K562 (cell line): ENCODE measurements around the gene HIPK2. TPM values are rescaled to one million over a fixed set of nuclear protein-coding genes. Genes with fewer than 3 reads are reported as not detected.

Experiments used
- ATAC-seq: fragments of 200-7000 bp; cut with Tn5 transposase; 3 replicates; pipeline ENCODE4 v1.9.1; 2020; ENCODE audit warnings: moderate library complexity
- BruUV-seq: library from RNA; stranded (reverse); fragments of 400-500 nt; replicated peaks from 2 replicates; lab custom pipeline; 2021; lab: Mats Ljungman, UMichigan
- CTCF ChIA-PET: fragments of 300-600 bp; formaldehyde crosslinking; extraction: SDS; loops from one replicate; lab custom pipeline; 2021; ENCODE audit warnings: low intra/inter-chr PET ratio; lab: Yijun Ruan, JAX
- POLR2A ChIA-PET: fragments of 300-600, 350-650 bp; sonication (Branson Sonifier 250); formaldehyde crosslinking; extraction: SDS; loops from one replicate; lab custom pipeline; 2021; ENCODE audit warnings: antibody characterized with exemption, inconsistent platforms; lab: Yijun Ruan, JAX
- DNase-seq, 4 experiments: peaks; one replicate each; pipeline versions ENCODE4 v3.0.0 to v3.0.0-alpha.2; 2011 to 2018; ENCODE audit warnings: low spot score in 3 of 4, mixed read lengths in 3 of 4; ENCODE audit errors: extremely low read depth in 1 of 4
- FAIRE-seq: peaks from 2 replicates; lab custom pipeline; 2011; peaks lifted over from hg19 to GRCh38; lab: Jason Lieb, UNC
- H2AFZ ChIP-seq: 2 replicates; pipeline ENCODE4 v1.6.0; 2011; ENCODE audit warnings: low read depth, low read length, control low read depth, inconsistent platforms
- H3K27ac ChIP-seq: fragments of 200-600 bp; 3 replicates; pipeline ENCODE4 v1.8.0; 2011; ENCODE audit warnings: low read depth, mild to moderate bottlenecking, control low read depth, inconsistent platforms, low read length, moderate library complexity, mixed read lengths; ENCODE audit errors: extremely low read depth
- H3K27me3 ChIP-seq, 2 experiments: fragments of 300-600 bp in 1 of 2; 2 replicates in 1 of 2; 3 replicates in 1 of 2; pipeline versions ENCODE4 v1.6.0 to v1.8.0; 2011; ENCODE audit warnings: inconsistent platforms in 2 of 2, low read length in 2 of 2, mild to moderate bottlenecking in 1 of 2, mixed read lengths in 1 of 2, moderate library complexity in 1 of 2; ENCODE audit not compliant: control insufficient read depth in 2 of 2, insufficient read depth in 2 of 2
- H3K36me3 ChIP-seq: fragments of 300-600 bp; 3 replicates; pipeline ENCODE4 v1.8.0; 2011; ENCODE audit warnings: mild to moderate bottlenecking, low read length, inconsistent platforms; ENCODE audit not compliant: control insufficient read depth, insufficient read depth
- H3K4me1 ChIP-seq, 2 experiments: fragments of 200-600 bp in 1 of 2; replicated peaks in 1 of 2; 2 replicates in 1 of 2; 3 replicates in 1 of 2; pipeline versions ENCODE4 v1.5.1 to v1.8.0; 2011; ENCODE audit warnings: inconsistent platforms in 2 of 2, low read length in 2 of 2, mild to moderate bottlenecking in 1 of 2, mixed read lengths in 1 of 2, moderate library complexity in 1 of 2; ENCODE audit not compliant: control insufficient read depth in 2 of 2, insufficient read depth in 2 of 2
- H3K4me2 ChIP-seq: 2 replicates; pipeline ENCODE4 v1.6.1; 2011; ENCODE audit warnings: low read length, control low read depth, inconsistent platforms, mixed read lengths; ENCODE audit not compliant: insufficient read depth
- H3K4me3 ChIP-seq: fragments of 200-600 bp; sonication (generic), shearing (Covaris generic); 2 replicates; pipeline ENCODE4 v1.5.1; 2016; ENCODE audit warnings: control low read depth, inconsistent platforms
- H3K79me2 ChIP-seq: fragments of 200-600 bp; 3 replicates; pipeline ENCODE4 v1.8.0; 2011; ENCODE audit warnings: low read length, inconsistent platforms; ENCODE audit not compliant: control insufficient read depth, insufficient read depth
- H3K9ac ChIP-seq, 2 experiments: 2 replicates each; pipeline versions ENCODE4 v1.6.0 to v1.6.1; 2011; ENCODE audit warnings: low read depth in 2 of 2, low read length in 2 of 2, control low read depth in 1 of 2, inconsistent platforms in 1 of 2, mild to moderate bottlenecking in 1 of 2, mixed read lengths in 1 of 2; ENCODE audit not compliant: insufficient read depth in 1 of 2
- H3K9me1 ChIP-seq: one replicate; pipeline ENCODE4 v1.6.0; 2011; ENCODE audit warnings: inconsistent platforms, mild to moderate bottlenecking, low read length, moderate library complexity; ENCODE audit not compliant: control insufficient read depth, insufficient read depth
- H3K9me3 ChIP-seq: replicated peaks from 2 replicates; pipeline ENCODE4 v1.5.1; 2011; ENCODE audit warnings: low read depth, low read length, inconsistent platforms; ENCODE audit not compliant: control insufficient read depth, insufficient read depth
- H4K20me1 ChIP-seq: replicated peaks from 2 replicates; pipeline ENCODE4 v1.6.1; 2011; ENCODE audit warnings: low read length, inconsistent platforms, mixed read lengths; ENCODE audit not compliant: control insufficient read depth, insufficient read depth
- BHLHE40 ChIP-seq: IDR thresholded peaks from 2 replicates; pipeline ENCODE4 v1.6.1; 2011; ENCODE audit warnings: low read length, improper control_type of control experiment
- CTCF ChIP-seq, 3 experiments: IDR thresholded peaks in 2 of 3; conservative IDR thresholded peaks in 1 of 3; 2 replicates each; pipeline ENCODE4 v1.5.1; 2011 to 2012; ENCODE audit warnings: low read length in 3 of 3, mild to moderate bottlenecking in 3 of 3, control low read depth in 2 of 3, improper control_type of control experiment in 1 of 3, inconsistent platforms in 1 of 3, low read depth in 1 of 3, mixed read lengths in 1 of 3, moderate library complexity in 1 of 3; ENCODE audit not compliant: insufficient read depth in 2 of 3
- ETV1 ChIP-seq: fragments of 450-650 bp; conservative IDR thresholded peaks from 2 replicates; pipeline ENCODE4 v1.6.1; 2016; ENCODE audit warnings: missing genetic modification characterization, control low read depth, low read depth, missing compliant biosample characterization
- SIN3A ChIP-seq, 2 experiments: fragments of 150-350 bp in 1 of 2; IDR thresholded peaks; 2 replicates each; pipeline ENCODE4 v1.6.1; 2011 to 2016; ENCODE audit warnings: borderline replicate concordance in 2 of 2, low read depth in 2 of 2, low read length in 2 of 2, mild to moderate bottlenecking in 2 of 2, moderate library complexity in 2 of 2; ENCODE audit not compliant: control insufficient read depth in 1 of 2
- USF1 ChIP-seq: sonication (generic); formaldehyde crosslinking; IDR thresholded peaks from 2 replicates; pipeline ENCODE4 v1.9.0; 2022; ENCODE audit warnings: mild to moderate bottlenecking, missing genetic modification reagents
- WGBS: fragments of 100-300 bp; shearing (Covaris generic); methylation state at CpG from one replicate; pipeline ENCODE4 v1.1.6; 2016; ENCODE audit warnings: low coverage, mixed read lengths; ENCODE audit not compliant: insufficient coverage; ENCODE audit errors: missing lambda C conversion rate; 5-methylcytosine and 5-hydroxymethylcytosine counted together
- in situ Hi-C: fragments of 300-500 bp; cut with MboI; formaldehyde crosslinking; loops from 4 replicates; pipeline ENCODE4 v1.15.0; 2018; ENCODE audit warnings: inconsistent platforms, mixed read lengths
- intact Hi-C: fragments of 100-400 bp; cut with micrococcal nuclease; formaldehyde crosslinking; loops from 2 replicates; pipeline ENCODE4 v1.14.2; 2022
- polyA plus RNA-seq, 8 experiments: library from polyadenylated mRNA; depleted of rRNA in 4 of 8; stranded (reverse) in 5 of 8; unstranded in 3 of 8; fragments of >200 nt; fragmentation: Nextera tagmentation in 2 of 8; fragmentation: Illumina TruSeq in 1 of 8; extraction: Ambion mirVana in 2 of 8; extraction: Trizol in 1 of 8; gene quantifications; 2 replicates each; pipeline versions ENCODE4 v1.2.1 to v1.2.3, GENCODE V29; 2011 to 2014; ENCODE audit warnings: inconsistent platforms in 1 of 8, missing spikeins in 1 of 8
- total RNA-seq, 7 experiments: library from RNA; depleted of rRNA in 6 of 7; stranded (reverse); fragments of >200 nt in 6 of 7; fragmentation: Illumina TruSeq in 2 of 7; extraction: Trizol in 2 of 7; gene quantifications; 2 replicates each; pipeline versions ENCODE4 v1.2.1 to v1.2.3, GENCODE V29; 2011 to 2021; ENCODE audit warnings: low replicate concordance in 1 of 7
- TF ChIP-seq, protein P1 (sequence below): fragments of 450-650 bp; formaldehyde crosslinking; conservative IDR thresholded peaks from 2 replicates; pipeline ENCODE4 v1.4.0; 2022; ENCODE audit warnings: mild to moderate bottlenecking, missing genetic modification characterization
- TF ChIP-seq, protein P2 (sequence below): fragments of 250-450 bp; sonication (Bioruptor Pico); IDR thresholded peaks from 2 replicates; pipeline ENCODE4 v1.4.0; 2020

The HIPK2 gene
- total and polyA plus RNA-seq, 9 of the 15 experiments (the other 6 are each of a cell fraction or from before 2014, with no cell fraction given): 0.69 to 19.8 (median 5.1) TPM

GRCh38 chr7:139765143-139765542 is 12.7 kb downstream of the HIPK2 start (continued):
- TF ChIP-seq CTCF (IDR thresholded peaks at IDR 0.05 in 2 of 3, conservative IDR thresholded peaks at IDR 0.05 in 1 of 3; ENCODE audit: insufficient read depth in 2 of 3, low read depth in 1 of 3, low read length in 3 of 3): no peak
- TF ChIP-seq, all 486 proteins: peak for 5

- H2AFZ ChIP-seq: no peak overlapping the region
- no TSS peak for BruUV-seq
- peaks cover 20% of the 10 kb centered on the region; the same call in 1 of the 2 replicates for H4K20me1 ChIP-seq
- ChIA-PET POLR2A (interaction anchor here (0.9 to 1.9 kb wide), 3 partner anchors 8 to 82 kb away, joined by 3 to 4 read pairs (median 3); no protein-coding TSS in a partner anchor), CTCF (no interaction called here)
- in situ Hi-C loops (no loop called here), intact Hi-C loops (no loop called here)
- H3K27me3 ChIP-seq: no peaks in the 10 kb centered on the region
- FAIRE-seq (no peak), DNase-seq (peak in 3 of 4 experiments; percentile 38 to 52 (median 46)), ATAC-seq (peak; percentile 48)
- H3K9ac ChIP-seq: no peak overlapping the region
- H3K4me3 ChIP-seq: no peak overlapping the region
- H3K27ac ChIP-seq: no peak overlapping the region
- H3K36me3 ChIP-seq: no peaks in the 10 kb centered on the region
- peaks cover 19% of the 10 kb centered on the region for H3K79me2 ChIP-seq
- WGBS: 31% methylated on average over 10 of the region's 10 CpGs
- H3K9me1 ChIP-seq: peaks cover 4% of the 10 kb centered on the region
- no peak overlapping the region for H3K4me2 ChIP-seq
- H3K4me1 ChIP-seq: no peaks in the 10 kb centered on the region; a peak in 2 of 5 replicates
- H3K9me3 ChIP-seq: no peaks in the 10 kb centered on the region
- TF ChIP-seq, protein P1, sequence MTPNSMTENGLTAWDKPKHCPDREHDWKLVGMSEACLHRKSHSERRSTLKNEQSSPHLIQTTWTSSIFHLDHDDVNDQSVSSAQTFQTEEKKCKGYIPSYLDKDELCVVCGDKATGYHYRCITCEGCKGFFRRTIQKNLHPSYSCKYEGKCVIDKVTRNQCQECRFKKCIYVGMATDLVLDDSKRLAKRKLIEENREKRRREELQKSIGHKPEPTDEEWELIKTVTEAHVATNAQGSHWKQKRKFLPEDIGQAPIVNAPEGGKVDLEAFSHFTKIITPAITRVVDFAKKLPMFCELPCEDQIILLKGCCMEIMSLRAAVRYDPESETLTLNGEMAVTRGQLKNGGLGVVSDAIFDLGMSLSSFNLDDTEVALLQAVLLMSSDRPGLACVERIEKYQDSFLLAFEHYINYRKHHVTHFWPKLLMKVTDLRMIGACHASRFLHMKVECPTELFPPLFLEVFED (CRISPR knock-in tag): no peak
- peak; percentile 9; the same call in 1 of the 2 replicates for TF ChIP-seq BHLHE40
- 0 out of 2 replicates have a peak, but pooled peaks have one; percentile 20 for TF ChIP-seq ETV1
- TF ChIP-seq SIN3A (IDR thresholded peaks at IDR 0.05; ENCODE audit: borderline replicate concordance in 2 of 2, control insufficient read depth in 1 of 2, low read depth in 2 of 2, low read length in 2 of 2): peak in 1 of 2 experiments; percentile 22; a peak in 1 of 4 replicates
- TF ChIP-seq, protein P2, sequence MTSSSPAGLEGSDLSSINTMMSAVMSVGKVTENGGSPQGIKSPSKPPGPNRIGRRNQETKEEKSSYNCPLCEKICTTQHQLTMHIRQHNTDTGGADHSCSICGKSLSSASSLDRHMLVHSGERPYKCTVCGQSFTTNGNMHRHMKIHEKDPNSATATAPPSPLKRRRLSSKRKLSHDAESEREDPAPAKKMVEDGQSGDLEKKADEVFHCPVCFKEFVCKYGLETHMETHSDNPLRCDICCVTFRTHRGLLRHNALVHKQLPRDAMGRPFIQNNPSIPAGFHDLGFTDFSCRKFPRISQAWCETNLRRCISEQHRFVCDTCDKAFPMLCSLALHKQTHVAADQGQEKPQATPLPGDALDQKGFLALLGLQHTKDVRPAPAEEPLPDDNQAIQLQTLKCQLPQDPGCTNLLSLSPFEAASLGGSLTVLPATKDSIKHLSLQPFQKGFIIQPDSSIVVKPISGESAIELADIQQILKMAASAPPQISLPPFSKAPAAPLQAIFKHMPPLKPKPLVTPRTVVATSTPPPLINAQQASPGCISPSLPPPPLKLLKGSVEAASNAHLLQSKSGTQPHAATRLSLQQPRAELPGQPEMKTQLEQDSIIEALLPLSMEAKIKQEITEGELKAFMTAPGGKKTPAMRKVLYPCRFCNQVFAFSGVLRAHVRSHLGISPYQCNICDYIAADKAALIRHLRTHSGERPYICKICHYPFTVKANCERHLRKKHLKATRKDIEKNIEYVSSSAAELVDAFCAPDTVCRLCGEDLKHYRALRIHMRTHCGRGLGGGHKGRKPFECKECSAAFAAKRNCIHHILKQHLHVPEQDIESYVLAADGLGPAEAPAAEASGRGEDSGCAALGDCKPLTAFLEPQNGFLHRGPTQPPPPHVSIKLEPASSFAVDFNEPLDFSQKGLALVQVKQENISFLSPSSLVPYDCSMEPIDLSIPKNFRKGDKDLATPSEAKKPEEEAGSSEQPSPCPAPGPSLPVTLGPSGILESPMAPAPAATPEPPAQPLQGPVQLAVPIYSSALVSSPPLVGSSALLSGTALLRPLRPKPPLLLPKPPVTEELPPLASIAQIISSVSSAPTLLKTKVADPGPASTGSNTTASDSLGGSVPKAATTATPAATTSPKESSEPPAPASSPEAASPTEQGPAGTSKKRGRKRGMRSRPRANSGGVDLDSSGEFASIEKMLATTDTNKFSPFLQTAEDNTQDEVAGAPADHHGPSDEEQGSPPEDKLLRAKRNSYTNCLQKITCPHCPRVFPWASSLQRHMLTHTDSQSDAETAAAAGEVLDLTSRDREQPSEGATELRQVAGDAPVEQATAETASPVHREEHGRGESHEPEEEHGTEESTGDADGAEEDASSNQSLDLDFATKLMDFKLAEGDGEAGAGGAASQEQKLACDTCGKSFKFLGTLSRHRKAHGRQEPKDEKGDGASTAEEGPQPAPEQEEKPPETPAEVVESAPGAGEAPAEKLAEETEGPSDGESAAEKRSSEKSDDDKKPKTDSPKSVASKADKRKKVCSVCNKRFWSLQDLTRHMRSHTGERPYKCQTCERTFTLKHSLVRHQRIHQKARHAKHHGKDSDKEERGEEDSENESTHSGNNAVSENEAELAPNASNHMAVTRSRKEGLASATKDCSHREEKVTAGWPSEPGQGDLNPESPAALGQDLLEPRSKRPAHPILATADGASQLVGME (CRISPR knock-in tag): no peak
- peak; percentile 67 for TF ChIP-seq USF1 (CRISPR knock-in tag)
Measured at GRCh38 chr7:139763330-139763729, 14.5 kb downstream of the HIPK2 start.
